Nephron progenitor cell (in vitro differentiated cells): ENCODE data around the gene SERGEF.
"Not testable (repeated sequence)": the region's sequence is repeated elsewhere in the genome, so short reads cannot be mapped to it uniquely, and the experiment has no call there.

Experiments
- DNase-seq: peaks from one replicate; pipeline ENCODE4 v3.0.0; 2021
- H3K27ac Mint-ChIP-seq: 2 replicates; pipeline ENCODE4 v1.8.0; 2021; ENCODE audit warnings: mild to moderate bottlenecking, moderate library complexity, mixed read lengths
- H3K27me3 Mint-ChIP-seq: 2 replicates; pipeline ENCODE4 v1.8.0; 2021; ENCODE audit warnings: mild to moderate bottlenecking, low read depth, mixed read lengths; ENCODE audit not compliant: poor library complexity
- H3K36me3 Mint-ChIP-seq: 2 replicates; pipeline ENCODE4 v1.8.0; 2021; ENCODE audit warnings: low read depth, mixed read lengths
- H3K4me1 Mint-ChIP-seq: 2 replicates; pipeline ENCODE4 v1.8.0; 2021; ENCODE audit warnings: mixed read lengths
- H3K4me3 Mint-ChIP-seq: 2 replicates; pipeline ENCODE4 v1.8.0; 2021; ENCODE audit warnings: mild to moderate bottlenecking, moderate library complexity, mixed read lengths
- H3K9me3 Mint-ChIP-seq: 2 replicates; pipeline ENCODE4 v1.8.0; 2021; ENCODE audit warnings: mild to moderate bottlenecking, moderate library complexity, mixed read lengths
- TF ChIP-seq, protein P1 (sequence below): fragments of 200-600 bp; sonication (generic); IDR thresholded peaks from 2 replicates; pipeline ENCODE4 v1.5.0; 2021; ENCODE audit warnings: antibody characterized with exemption

Gene SERGEF

GRCh38 chr11:18010121-18010670 lies 2.7 kb downstream of the SERGEF start:
- TF ChIP-seq, protein P1, sequence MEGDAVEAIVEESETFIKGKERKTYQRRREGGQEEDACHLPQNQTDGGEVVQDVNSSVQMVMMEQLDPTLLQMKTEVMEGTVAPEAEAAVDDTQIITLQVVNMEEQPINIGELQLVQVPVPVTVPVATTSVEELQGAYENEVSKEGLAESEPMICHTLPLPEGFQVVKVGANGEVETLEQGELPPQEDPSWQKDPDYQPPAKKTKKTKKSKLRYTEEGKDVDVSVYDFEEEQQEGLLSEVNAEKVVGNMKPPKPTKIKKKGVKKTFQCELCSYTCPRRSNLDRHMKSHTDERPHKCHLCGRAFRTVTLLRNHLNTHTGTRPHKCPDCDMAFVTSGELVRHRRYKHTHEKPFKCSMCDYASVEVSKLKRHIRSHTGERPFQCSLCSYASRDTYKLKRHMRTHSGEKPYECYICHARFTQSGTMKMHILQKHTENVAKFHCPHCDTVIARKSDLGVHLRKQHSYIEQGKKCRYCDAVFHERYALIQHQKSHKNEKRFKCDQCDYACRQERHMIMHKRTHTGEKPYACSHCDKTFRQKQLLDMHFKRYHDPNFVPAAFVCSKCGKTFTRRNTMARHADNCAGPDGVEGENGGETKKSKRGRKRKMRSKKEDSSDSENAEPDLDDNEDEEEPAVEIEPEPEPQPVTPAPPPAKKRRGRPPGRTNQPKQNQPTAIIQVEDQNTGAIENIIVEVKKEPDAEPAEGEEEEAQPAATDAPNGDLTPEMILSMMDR, result no peak
- Mint-ChIP-seq H3K27ac (no peak overlapping the region), H3K36me3 (peaks cover 5% of the 10 kb centered on the region), H3K9me3 (no peaks in the 10 kb centered on the region), H3K27me3 (peaks cover 26% of the 10 kb centered on the region), H3K4me1 (peaks cover 28% of the 10 kb centered on the region), H3K4me3 (no peak overlapping the region)
- no peak for DNase-seq

DNA sequence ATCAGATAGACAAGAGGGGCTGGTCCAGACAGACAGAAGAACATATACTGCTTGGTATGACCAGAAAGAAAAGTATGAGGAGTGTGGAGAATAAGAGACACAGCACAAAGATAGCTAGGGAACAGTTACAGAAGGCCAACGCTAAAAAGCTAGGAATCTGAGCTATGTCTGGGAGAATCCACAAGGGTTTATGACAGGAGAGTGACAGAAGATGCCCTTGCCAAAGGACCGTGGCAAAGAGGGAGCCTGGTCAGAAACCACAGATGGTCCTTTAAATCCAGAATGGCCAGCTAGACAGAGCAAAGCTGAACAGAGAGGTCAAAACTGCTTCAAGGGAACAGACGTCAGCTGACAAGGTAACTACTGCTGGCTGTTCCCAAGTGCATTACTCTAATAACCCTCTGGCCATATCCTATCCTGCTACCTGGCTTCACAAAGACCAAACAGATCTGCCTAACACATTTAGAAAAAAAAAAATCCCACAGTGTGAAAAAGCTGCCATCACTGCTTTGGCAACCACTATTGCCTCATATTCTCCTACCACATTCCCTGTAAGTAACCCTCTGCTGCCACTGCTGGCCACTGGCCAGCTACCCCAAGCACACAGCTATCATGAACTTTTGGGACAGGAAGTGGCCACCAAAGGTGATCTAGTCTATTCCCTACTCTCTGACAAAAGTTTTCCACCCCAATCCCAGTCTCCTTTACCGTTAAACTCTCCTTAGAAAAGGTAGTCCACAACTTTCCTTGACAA lies 7.3 kb downstream of the SERGEF start:
- no peaks in the 10 kb centered on the region for H3K9me3 Mint-ChIP-seq
- no peaks in the 10 kb centered on the region for H3K4me1 Mint-ChIP-seq
- no peak overlapping the region for H3K4me3 Mint-ChIP-seq
- H3K27me3 Mint-ChIP-seq, result no peaks in the 10 kb centered on the region
- H3K27ac Mint-ChIP-seq, result no peak overlapping the region
- peaks cover 5% of the 10 kb centered on the region for H3K36me3 Mint-ChIP-seq
- TF ChIP-seq, protein P1, result no peak
- DNase-seq, result no peak

DNA sequence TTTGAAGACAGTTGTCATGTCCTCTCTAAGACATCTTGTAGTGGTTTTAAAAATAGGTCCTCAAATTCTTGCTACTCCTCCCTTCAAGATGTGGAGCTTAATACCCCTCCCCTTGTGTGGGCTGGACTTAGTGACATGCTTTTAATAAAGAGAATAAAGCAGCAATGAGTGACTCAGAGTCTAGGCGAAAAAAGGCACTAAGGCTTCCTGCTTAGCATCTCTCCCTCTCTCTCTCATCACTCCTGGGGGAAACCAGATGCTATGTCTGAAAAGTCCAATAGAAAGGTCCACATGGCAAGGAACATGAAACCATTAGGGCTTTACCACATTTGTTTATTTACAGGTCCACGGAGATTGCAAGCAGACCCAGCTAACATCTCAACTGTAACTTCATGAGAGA lies 11.7 kb downstream of the SERGEF start:
- peaks cover 16% of the 10 kb centered on the region for H3K36me3 Mint-ChIP-seq
- no peaks in the 10 kb centered on the region for H3K9me3 Mint-ChIP-seq
- no peak overlapping the region for H3K27ac Mint-ChIP-seq
- no peak for DNase-seq
- H3K27me3 Mint-ChIP-seq, result no peaks in the 10 kb centered on the region
- H3K4me1 Mint-ChIP-seq, result no peaks in the 10 kb centered on the region
- no peak overlapping the region for H3K4me3 Mint-ChIP-seq
- TF ChIP-seq, protein P1, result no peak

GRCh38 chr11:18000760-18001159 lies 12.1 kb downstream of the SERGEF start:
- no peak overlapping the region for H3K27ac Mint-ChIP-seq
- DNase-seq, result no peak

GRCh38 chr11:18000128-18000527 lies 12.7 kb downstream of the SERGEF start:
- DNase-seq, H3K27ac Mint-ChIP-seq, H3K4me3 Mint-ChIP-seq, H3K4me1 Mint-ChIP-seq, H3K9me3 Mint-ChIP-seq, H3K27me3 Mint-ChIP-seq: not testable (repeated sequence)
- peaks cover 16% of the 10 kb centered on the region for H3K36me3 Mint-ChIP-seq

More at GRCh38 chr11:18000760-18001159, 12.1 kb downstream of the SERGEF start:
- TF ChIP-seq, protein P1, result no peak
- Mint-ChIP-seq H3K27me3 (no peaks in the 10 kb centered on the region), H3K4me1 (no peaks in the 10 kb centered on the region), H3K9me3 (no peaks in the 10 kb centered on the region), H3K4me3 (no peak overlapping the region), H3K36me3 (peaks cover 16% of the 10 kb centered on the region)

GRCh38 chr11:17992916-17993315 lies 19.9 kb downstream of the SERGEF start:
- Mint-ChIP-seq H3K4me3 (no peak overlapping the region), H3K4me1 (no peaks in the 10 kb centered on the region), H3K36me3 (no peaks in the 10 kb centered on the region), H3K27ac (no peak overlapping the region), H3K27me3 (no peaks in the 10 kb centered on the region), H3K9me3 (no peaks in the 10 kb centered on the region)
- TF ChIP-seq, protein P1, result no peak
- DNase-seq, result no peak
